Skin of body (tissue), 2 donors: ENCODE data around the gene PID1. TPM values are rescaled to one million over a fixed set of nuclear protein-coding genes. Genes with fewer than 3 reads are reported as not detected.
A peak's percentile ranks its signal among the peaks of the same experiment; 100 is the strongest.

Experiments used
- DNase-seq: peaks from one replicate; lab custom pipeline; 2025; lab: John Stamatoyannopoulos, UW
- total RNA-seq: library from RNA; depleted of rRNA; stranded (reverse); fragments of >200 nt; gene quantifications from one replicate; pipeline ENCODE4 v1.2.3, GENCODE V29; 2014

The PID1 gene, protein sequence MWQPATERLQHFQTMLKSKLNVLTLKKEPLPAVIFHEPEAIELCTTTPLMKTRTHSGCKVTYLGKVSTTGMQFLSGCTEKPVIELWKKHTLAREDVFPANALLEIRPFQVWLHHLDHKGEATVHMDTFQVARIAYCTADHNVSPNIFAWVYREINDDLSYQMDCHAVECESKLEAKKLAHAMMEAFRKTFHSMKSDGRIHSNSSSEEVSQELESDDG
- 17.5 TPM for total RNA-seq

DNA sequence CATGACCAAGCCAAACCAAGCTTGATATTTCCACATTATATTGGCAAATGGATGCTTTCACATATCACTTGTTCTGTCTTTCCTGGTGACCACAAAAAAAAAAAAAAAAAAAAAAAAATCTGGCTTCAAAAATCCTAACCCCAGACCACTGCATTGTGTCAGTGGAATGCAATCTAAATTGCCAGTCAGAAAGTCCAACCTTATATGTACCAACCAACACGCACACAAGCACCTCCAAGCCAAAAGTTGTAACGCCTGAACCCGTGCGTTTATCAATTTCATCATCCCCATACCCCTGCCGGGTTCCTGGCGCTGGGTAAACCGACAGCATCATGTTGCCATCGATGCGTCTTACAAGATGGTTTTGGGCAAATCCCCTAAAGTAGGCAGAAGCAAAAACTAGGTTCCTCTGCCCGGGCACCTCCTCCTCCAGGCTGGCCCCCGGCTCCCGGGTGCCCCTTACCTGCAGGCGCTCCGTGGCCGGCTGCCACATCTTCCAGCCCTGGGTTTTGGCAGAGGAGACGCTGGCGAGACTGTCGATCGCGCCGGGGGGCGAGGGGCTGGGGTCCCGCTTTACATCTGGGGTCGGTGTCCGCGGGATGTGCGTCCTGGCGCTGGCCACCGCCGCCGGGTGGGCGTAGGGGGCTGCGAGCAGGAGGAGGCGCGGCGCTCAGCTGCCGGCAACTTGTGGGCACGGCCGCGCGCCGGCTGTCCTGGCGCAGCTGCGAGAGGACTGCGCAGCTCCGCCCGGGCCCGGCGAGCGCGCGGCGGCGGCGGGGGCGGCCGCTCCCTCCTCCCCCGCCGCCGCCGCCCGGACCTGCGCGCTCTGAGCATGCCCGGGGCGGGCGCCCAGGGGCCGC, at the start of gene PID1:
Gene PID1 (minus strand): TSS at position 737 of the 860 bp plus-strand sequence. CDS start 244 bp downstream, at position 493.
- peak; percentile 52 for DNase-seq

GRCh38 chr2:229319558-229319957, 48.5 kb upstream of the PID1 start:
- no peak for DNase-seq

DNA sequence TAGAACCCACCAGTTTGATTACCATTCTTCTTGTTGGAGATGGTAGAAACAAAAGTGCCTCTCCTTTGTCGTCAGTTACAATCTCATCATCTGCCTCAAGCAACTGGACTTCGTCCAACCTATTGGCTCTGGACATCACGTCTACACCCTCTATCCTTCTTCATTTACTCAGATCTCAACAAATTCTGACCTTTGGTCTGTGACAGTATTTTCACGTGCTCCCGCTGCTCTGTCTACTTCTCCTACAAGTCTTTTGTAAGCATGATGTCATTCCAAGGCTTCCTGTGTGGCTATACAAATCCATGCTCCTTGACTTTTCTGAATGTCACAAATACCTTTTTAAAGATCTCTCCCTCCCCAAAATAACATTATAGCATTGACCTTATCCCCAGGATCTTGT, 43.0 kb upstream of the PID1 start:
- DNase-seq: no peak

- peak; percentile 89 for DNase-seq
Observed at GRCh38 chr2:229313591-229313990, 42.5 kb upstream of the PID1 start.

- DNase-seq: no peak
Observed at GRCh38 chr2:229301237-229301636, 30.1 kb upstream of the PID1 start.

- DNase-seq: no peak
Observed at GRCh38 chr2:229300790-229301189, 29.7 kb upstream of the PID1 start.

GRCh38 chr2:229300371-229300770, 29.3 kb upstream of the PID1 start:
- no peak for DNase-seq

DNA sequence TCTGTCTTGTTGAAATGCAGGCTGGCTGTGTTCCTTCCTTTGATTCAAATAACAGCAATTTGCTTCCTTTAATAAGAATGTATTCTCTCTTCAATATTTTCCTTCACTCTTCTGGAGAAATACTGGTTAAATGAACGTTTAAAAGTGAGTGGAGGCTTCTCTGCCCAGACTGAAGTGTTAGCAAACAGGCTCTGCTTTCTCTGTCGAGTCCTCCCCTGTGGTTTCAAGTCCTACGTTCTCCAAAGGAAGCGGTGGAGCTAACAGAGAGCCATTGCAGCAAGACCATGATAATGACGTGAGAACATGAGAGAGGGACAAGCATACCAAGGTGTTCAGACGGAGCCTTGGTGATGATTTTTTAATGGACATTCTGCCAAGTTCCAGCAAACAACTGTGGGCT, 26.2 kb upstream of the PID1 start:
- DNase-seq: no peak

DNA sequence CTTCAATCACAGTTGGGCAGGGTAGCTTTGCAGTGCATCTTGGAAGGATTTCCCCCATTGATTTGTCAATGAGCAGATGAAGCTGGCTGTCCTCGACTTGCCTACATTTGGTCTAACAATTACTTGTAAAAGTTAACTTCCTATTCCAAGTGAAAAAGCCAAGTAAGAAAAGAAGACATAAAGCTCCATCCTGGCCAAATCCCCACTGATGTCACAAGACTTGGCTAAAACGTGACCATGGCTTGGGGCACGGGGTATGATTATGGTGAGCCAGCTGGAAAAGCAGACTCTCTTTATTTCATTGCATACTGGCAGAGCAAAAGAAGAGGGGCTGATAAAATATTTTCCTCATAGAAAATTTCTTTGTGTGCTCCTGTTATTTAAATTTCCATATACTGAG, 25.4 kb upstream of the PID1 start:
- DNase-seq: no peak

DNA sequence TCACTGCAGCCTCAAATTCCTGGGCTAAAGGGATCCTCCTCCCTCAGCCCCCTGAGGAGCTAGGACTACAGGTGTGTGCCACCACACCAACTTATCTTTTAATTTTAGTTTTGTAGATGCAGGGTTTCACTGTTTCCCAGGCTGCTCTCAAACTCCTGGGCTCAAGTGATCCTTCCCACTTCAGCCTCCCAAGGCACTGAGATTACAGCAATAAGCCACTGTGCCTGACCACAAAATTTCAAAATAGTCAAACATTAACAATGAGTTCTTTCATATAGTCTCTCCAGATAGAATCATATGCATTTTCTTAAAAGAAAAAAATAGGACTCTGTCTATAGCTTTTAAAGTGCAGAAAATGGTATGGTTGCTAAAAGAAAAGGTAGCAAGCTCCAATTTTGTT, 24.9 kb upstream of the PID1 start:
- no peak for DNase-seq

- no peak for DNase-seq
Observed at GRCh38 chr2:229287823-229288222, 16.7 kb upstream of the PID1 start.

DNA sequence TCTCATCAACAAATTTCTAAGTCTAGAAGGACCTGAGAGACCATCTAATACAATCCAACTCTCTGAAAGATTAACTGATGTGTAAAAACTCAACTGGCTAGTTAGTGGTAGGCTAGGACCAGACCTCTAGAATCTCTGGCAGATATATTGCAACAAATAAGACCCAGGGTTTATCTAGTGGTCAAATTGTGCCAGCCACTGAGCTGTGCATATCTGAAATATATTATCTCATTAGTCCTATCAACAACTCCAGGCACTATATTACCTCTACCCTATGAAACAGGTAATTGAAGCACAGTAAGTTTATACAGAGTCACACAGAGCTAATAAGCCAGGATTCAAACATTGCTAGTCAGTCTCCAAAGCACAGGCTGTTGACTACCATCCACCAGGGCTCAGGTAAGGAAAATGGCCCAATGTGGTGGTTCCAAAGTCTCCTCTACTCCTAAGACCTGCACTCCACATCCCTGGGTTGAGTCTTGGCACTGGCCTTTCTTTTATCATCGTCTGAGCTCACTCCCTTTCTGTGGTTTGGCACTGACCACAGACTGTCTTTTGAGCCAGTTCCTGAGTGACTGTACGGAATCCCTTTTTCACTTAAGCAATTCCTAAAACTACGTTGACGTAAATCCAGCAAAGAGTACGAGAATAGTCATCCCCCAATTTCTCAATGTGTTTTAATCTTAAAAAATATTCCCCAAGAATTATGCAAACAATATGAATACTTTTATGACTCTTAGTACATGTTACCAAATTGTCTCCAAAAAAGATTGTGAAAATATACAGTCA, 11.9 kb upstream of the PID1 start:
- DNase-seq: no peak

DNA sequence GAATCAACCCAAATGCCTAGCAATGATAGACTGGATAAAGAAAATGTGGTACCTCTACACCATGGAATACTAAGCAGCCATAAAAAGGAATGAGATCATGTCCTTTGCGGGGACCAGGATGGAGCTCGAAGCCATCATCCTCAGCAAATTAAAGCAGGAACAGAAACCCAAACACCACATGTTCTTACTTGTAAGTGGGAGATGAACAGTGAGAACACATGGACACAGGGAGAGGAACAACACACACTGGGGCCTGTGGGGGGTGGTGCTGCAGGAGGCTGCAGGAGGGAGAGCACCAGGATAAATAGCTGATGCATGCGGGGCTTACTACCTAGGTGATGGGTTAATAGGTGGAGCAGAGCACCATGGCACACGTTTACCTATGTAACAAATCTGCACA, 8.4 kb upstream of the PID1 start:
- DNase-seq: no peak

DNA sequence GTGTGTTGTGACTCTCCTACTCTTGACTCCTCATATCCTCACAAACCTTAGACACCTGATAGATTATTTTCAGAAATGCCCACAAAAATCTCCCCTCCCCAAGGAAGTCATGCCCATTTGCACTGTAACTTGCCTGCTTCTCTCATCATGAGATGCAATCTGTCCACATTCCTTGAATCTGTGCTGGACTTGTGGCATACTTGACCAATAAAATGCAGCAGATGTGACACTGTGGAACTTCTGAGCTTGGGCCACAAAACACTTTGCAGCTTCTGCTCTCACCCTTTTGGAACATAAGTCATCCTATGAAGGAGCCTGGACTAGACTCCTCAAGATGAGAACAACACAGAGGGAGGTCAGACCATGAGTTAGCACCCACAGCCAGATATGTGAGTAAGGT, 4.4 kb upstream of the PID1 start:
- no peak for DNase-seq

GRCh38 chr2:229273723-229274338, 2.7 kb upstream of the PID1 start:
- peak; percentile 83 for DNase-seq

GRCh38 chr2:229273006-229273722, 2.1 kb upstream of the PID1 start:
- DNase-seq: no peak

DNA sequence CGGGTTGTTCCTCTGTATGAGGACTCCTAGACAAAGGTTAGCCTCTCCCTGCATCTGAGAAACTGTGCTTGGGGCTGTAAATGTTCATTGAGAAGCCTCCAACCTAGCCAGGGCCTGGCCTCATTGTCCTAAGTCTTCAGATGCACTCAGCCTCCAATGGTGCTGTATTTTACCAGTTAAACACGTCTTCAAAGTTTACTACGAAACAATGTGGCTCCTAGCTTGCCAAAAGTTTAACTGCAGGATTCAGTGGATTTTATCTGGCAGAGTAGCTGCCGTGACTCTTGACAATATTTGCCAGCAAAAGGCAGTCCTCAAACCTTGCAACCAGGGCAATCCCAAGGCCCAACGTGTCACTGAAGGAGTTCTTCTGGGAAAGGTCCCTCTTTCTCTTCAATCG, 1.1 kb downstream of the PID1 start:
- DNase-seq: no peak

DNA sequence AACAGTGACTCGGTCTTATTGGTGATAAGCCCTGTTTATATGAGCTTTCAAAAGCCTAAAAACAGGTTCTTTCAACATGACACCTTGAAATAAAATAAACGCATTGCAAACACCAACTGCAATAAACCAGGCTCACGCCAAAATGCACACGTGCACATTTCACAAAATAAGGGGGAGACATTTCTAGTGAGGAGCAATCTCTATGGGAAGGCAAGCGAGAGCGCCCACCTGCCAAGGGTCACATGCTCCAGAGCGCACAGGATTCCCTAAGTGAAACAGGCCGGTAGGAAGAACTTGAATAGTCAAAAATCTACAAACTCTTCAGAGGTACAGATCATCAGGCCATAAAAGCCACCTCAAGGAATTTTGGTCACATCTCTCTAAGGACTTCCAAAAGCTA, 1.9 kb downstream of the PID1 start:
- no peak for DNase-seq

DNA sequence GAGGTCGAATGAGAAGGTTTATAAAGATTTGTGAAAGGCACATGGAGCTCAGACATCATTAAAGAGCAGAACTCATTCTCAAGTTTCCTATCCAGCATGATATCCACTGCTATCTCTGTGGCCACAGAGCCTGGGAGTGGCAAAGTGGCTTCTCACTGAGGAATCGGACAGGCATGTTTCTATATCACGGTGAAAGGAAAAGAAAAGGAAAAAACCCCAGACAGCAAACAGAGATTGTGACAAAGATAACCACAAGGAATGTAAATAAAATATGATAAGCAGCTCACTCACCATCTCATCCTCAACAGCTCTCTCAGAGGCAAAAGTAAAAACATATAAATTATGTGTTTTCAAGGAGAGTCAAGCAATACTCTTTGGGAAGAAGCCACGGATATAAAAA, 2.5 kb downstream of the PID1 start:
- no peak for DNase-seq

GRCh38 chr2:229267080-229267479, 4.0 kb downstream of the PID1 start:
- no peak for DNase-seq

- DNase-seq: no peak
Observed at GRCh38 chr2:229265727-229266126, 5.4 kb downstream of the PID1 start.
